Erythroblast (primary cell): Measurements from ENCODE around the gene ACAN.

ENCODE experiments used
- GATA1 ChIP-seq: IDR thresholded peaks from 2 replicates; pipeline ENCODE4 v1.6.1; 2011; ENCODE audit warnings: low read depth, mild to moderate bottlenecking, control low read depth, low read length, moderate library complexity
- POLR2A ChIP-seq: IDR thresholded peaks from 2 replicates; pipeline ENCODE4 v1.6.1; 2011; ENCODE audit warnings: mild to moderate bottlenecking, low read length

DNA sequence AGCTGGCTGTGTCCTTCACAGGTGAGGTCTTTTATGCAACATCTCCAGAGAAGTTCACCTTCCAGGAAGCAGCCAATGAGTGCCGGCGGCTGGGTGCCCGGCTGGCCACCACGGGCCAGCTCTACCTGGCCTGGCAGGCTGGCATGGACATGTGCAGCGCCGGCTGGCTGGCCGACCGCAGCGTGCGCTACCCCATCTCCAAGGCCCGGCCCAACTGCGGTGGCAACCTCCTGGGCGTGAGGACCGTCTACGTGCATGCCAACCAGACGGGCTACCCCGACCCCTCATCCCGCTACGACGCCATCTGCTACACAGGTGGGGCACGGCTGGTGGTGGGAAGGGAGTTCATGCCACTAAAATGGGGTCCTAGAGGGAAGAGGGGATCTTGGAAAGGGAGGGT, 40.1 kb downstream of the ACAN start:
- TF ChIP-seq POLR2A: no peak
- no peak for TF ChIP-seq GATA1
